GM12891 (cell line): ENCODE data around the gene EGFR.

Experiments used
- POLR2A ChIP-seq: IDR thresholded peaks from 2 replicates; pipeline ENCODE4 v1.6.1; 2011; ENCODE audit warnings: low read depth, low read length, control low read depth
- POLR2AphosphoS5 ChIP-seq: IDR thresholded peaks from 2 replicates; pipeline ENCODE4 v1.6.1; 2011; ENCODE audit warnings: low read depth, low read length, control low read depth
- POU2F2 ChIP-seq: IDR thresholded peaks from 2 replicates; pipeline ENCODE4 v1.6.1; 2011; ENCODE audit warnings: low read depth, mild to moderate bottlenecking, control low read depth, low read length, moderate library complexity
- TAF1 ChIP-seq: IDR thresholded peaks from 2 replicates; pipeline ENCODE4 v1.6.1; 2011; ENCODE audit warnings: low read depth, low read length, control low read depth

GRCh38 chr7:55004579-55004978 lies 14.2 kb upstream of the EGFR start:
- TF ChIP-seq POLR2AphosphoS5 (no peak), POLR2A (no peak), TAF1 (no peak), POU2F2 (no peak)
